ENCODE measurements around the gene DPPA3. TPM values are rescaled to one million over a fixed set of nuclear protein-coding genes. Genes with fewer than 3 reads are reported as not detected.
"Not testable (repeated sequence)": the region's sequence is repeated elsewhere in the genome, so short reads cannot be mapped to it uniquely, and the experiment has no call there.

DPPA3 gene
- total RNA-seq: not detected

GRCh38 chr12:7711133-7711532 is at the start of gene DPPA3:
Gene DPPA3 (plus strand): TSS chr12:7711433. CDS start chr12:7711571, 138 bp downstream.
- intact Hi-C loops (cut with DNase I; ENCODE audit: low total_unique reads): no loop called here
- H3K27me3 ChIP-seq: no peaks in the 10 kb centered on the region
- H3K4me1 ChIP-seq: no peaks in the 10 kb centered on the region
- H3K9me3 ChIP-seq: no peaks in the 10 kb centered on the region
- no peak within 1 kb of the TSS for H3K4me3 ChIP-seq
- TF ChIP-seq, protein P1, sequence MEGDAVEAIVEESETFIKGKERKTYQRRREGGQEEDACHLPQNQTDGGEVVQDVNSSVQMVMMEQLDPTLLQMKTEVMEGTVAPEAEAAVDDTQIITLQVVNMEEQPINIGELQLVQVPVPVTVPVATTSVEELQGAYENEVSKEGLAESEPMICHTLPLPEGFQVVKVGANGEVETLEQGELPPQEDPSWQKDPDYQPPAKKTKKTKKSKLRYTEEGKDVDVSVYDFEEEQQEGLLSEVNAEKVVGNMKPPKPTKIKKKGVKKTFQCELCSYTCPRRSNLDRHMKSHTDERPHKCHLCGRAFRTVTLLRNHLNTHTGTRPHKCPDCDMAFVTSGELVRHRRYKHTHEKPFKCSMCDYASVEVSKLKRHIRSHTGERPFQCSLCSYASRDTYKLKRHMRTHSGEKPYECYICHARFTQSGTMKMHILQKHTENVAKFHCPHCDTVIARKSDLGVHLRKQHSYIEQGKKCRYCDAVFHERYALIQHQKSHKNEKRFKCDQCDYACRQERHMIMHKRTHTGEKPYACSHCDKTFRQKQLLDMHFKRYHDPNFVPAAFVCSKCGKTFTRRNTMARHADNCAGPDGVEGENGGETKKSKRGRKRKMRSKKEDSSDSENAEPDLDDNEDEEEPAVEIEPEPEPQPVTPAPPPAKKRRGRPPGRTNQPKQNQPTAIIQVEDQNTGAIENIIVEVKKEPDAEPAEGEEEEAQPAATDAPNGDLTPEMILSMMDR (IDR thresholded peaks at IDR 0.05): no peak
- no peak for TF ChIP-seq POLR2A (IDR thresholded peaks at IDR 0.05)
- H3K27ac ChIP-seq: no peak within 1 kb of the TSS
- H3K36me3 ChIP-seq: no peaks in the 10 kb centered on the region
- no peak for DNase-seq

DNA sequence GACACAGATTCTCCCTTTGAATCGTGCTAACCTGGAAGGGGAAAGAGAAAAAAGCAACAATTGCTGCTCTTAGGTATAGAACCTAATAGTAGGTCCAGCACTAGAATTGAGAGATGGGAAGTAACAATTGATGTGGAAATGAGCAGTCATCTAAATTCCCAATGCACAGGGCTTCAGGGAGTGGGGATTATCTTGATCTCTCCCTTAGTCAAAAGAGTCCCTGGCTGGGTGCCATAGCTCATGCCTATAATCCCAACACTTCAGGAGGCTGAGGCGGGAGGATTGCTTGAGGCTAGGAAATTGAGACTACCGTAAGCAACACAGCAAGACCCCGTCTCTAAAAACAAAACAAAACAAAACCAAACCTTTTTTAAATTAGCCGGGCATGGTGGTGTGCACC is 49.5 kb upstream of the DPPA3 start:
- H3K27me3 ChIP-seq: no peaks in the 10 kb centered on the region
- intact Hi-C loops (cut with DNase I; ENCODE audit: low total_unique reads): no loop called here
- TF ChIP-seq, protein P1 (IDR thresholded peaks at IDR 0.05): no peak
- no peak for TF ChIP-seq POLR2A (IDR thresholded peaks at IDR 0.05)

DNA sequence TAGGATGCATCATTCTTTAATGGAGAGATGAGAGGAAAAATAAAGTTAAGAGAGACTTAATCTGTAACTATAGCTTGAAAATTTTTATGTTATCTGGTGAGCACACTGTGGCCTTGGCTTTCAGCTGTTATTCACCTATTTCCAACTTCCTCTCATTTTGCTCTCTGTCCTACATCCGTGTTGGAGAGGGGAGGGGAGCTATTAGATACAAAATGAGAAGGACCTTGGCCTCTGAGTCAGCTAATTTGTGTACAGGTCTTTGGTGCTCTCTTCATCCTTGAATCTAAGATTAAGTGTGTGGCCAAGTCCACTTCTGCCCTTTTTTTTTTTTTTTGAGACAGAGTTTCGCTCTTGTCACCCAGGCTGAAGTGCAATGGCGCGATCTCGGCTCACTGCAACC is 44.6 kb upstream of the DPPA3 start:
- Histone ChIP-seq H3K27ac (no peak overlapping the region), H3K4me1 (no peaks in the 10 kb centered on the region), H3K9me3 (no peaks in the 10 kb centered on the region), H3K36me3 (no peaks in the 10 kb centered on the region), H3K27me3 (no peaks in the 10 kb centered on the region), H3K4me3 (no peak overlapping the region)
- DNase-seq: no peak
- TF ChIP-seq POLR2A (IDR thresholded peaks at IDR 0.05): no peak
- TF ChIP-seq, protein P1 (IDR thresholded peaks at IDR 0.05): no peak
- intact Hi-C loops (cut with DNase I; ENCODE audit: low total_unique reads): no loop called here

More for the DNA sequence above, 49.5 kb upstream of the DPPA3 start:
- H3K4me3 ChIP-seq: no peak overlapping the region
- DNase-seq: no peak
- H3K36me3 ChIP-seq: no peaks in the 10 kb centered on the region
- H3K4me1 ChIP-seq: no peaks in the 10 kb centered on the region
- H3K9me3 ChIP-seq: no peaks in the 10 kb centered on the region
- H3K27ac ChIP-seq: no peak overlapping the region

DNA sequence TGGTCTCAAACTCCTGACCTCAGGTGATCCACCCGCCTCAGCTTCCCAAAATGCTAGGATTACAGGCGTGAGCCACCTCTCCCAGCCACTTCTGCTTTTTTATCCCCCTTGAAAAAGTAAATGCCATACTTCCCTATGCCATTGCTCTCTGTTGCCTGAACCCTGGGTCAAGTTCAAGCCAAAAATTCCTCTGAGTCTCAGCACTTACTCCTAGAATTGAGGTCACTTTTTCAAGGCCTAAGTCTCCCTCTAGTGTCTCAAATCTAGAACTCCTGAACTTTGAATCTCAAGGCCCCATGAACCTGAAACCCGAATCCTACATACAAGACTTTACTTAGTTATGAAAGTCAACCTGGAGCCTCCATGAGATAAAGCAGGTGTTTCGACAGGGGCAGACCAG is 44.1 kb upstream of the DPPA3 start:
- no peak overlapping the region for H3K4me3 ChIP-seq
- TF ChIP-seq, protein P1 (IDR thresholded peaks at IDR 0.05): no peak
- no peak for TF ChIP-seq POLR2A (IDR thresholded peaks at IDR 0.05)
- H3K36me3 ChIP-seq: no peaks in the 10 kb centered on the region
- no peak for DNase-seq
- no peaks in the 10 kb centered on the region for H3K4me1 ChIP-seq
- H3K27ac ChIP-seq: no peak overlapping the region
- H3K9me3 ChIP-seq: no peaks in the 10 kb centered on the region
- intact Hi-C loops (cut with DNase I; ENCODE audit: low total_unique reads): no loop called here
- no peaks in the 10 kb centered on the region for H3K27me3 ChIP-seq

- H3K27me3 ChIP-seq: no peaks in the 10 kb centered on the region
Observed at GRCh38 chr12:7668171-7668570, 43.1 kb upstream of the DPPA3 start.

DNA sequence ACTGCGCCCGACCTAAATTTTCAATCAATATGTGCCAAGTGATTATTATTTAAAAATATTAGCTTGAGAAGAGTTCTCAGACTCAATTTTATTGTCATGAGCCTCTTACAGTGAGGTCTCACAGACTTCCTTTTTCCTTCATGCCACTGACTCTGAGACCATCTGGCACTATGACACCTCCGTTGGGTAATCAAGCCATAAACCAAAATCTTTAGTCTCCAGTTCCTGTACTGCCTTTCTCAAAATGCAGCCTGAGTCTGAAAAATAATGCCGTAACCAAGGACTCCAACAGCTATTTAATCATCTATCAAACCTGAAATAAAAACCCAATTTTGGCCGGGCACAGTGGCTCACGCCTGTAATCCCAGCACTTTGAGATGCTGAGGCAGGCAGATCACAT is 35.8 kb upstream of the DPPA3 start:
- DNase-seq; H3K36me3 ChIP-seq; H3K27me3 ChIP-seq; H3K27ac ChIP-seq; intact Hi-C loops (cut with DNase I; ENCODE audit: low total_unique reads); H3K9me3 ChIP-seq; H3K4me3 ChIP-seq; H3K4me1 ChIP-seq: not testable (repeated sequence)

More at GRCh38 chr12:7668171-7668570, 43.1 kb upstream of the DPPA3 start:
- Histone ChIP-seq H3K9me3 (no peaks in the 10 kb centered on the region), H3K27ac (no peak overlapping the region), H3K4me3 (no peak overlapping the region), H3K36me3 (no peaks in the 10 kb centered on the region), H3K4me1 (no peaks in the 10 kb centered on the region)
- intact Hi-C loops (cut with DNase I; ENCODE audit: low total_unique reads): no loop called here
- no peak for DNase-seq
- TF ChIP-seq, protein P1 (IDR thresholded peaks at IDR 0.05): no peak
- no peak for TF ChIP-seq POLR2A (IDR thresholded peaks at IDR 0.05)
